Neural progenitor cell (in vitro differentiated cells): Measurements from ENCODE around the gene DNMT1.

ENCODE experiments used
- CTCF ChIP-seq: fragments of 200-600 bp; sonication (generic); IDR thresholded peaks from 2 replicates; pipeline ENCODE4 v1.5.1; 2017; ENCODE audit warnings: antibody characterized with exemption, mild to moderate bottlenecking
- EZH2 ChIP-seq: fragments of 200-600 bp; sonication (generic); IDR thresholded peaks from 2 replicates; pipeline ENCODE4 v1.6.1; 2017; ENCODE audit warnings: antibody characterized with exemption, mild to moderate bottlenecking, moderate library complexity
- EZH2phosphoT487 ChIP-seq: fragments of 200-600 bp; sonication (generic); IDR thresholded peaks from 2 replicates; pipeline ENCODE4 v1.6.1; 2017; ENCODE audit warnings: antibody characterized with exemption

GRCh38 chr19:10092648-10093294 is 102.0 kb downstream of the DNMT1 start:
- TF ChIP-seq CTCF (no peak), EZH2phosphoT487 (no peak), EZH2 (no peak)
